Measurements from ENCODE around the gene GJB2.

The GJB2 gene

GRCh38 chr13:20191311-20192157, 1.2 kb downstream of the GJB2 start:
- DNase-seq, result no peak

- no peak for DNase-seq
Observed at GRCh38 chr13:20190481-20191310, 2.0 kb downstream of the GJB2 start.

DNA sequence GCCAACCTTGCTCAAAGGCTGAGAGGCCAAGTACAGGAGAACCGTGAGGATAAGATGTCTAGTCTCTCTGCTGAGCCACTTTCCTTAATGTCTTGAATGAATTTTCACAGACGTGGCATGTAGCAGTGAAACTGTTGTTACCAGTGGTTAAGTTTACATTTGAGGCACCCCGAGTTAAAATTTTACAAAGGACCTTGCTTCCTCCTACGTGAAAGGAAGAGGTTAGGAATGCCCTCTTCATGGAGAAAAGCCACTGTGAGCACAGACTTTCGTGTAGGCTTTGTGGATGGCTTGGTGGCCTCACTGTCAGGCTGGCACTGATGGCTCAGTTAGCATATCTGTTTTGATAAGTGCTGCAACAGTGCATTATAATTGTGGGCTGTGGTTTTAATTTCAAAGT, 2.7 kb downstream of the GJB2 start:
- no peak for DNase-seq

- DNase-seq, result no peak
Observed at GRCh38 chr13:20188667-20189553, 3.8 kb downstream of the GJB2 start.

- no peak for DNase-seq
Observed at GRCh38 chr13:20186771-20187170, 6.0 kb downstream of the GJB2 start.

GRCh38 chr13:20185366-20186056, 7.2 kb downstream of the GJB2 start:
- DNase-seq, result no peak

DNA sequence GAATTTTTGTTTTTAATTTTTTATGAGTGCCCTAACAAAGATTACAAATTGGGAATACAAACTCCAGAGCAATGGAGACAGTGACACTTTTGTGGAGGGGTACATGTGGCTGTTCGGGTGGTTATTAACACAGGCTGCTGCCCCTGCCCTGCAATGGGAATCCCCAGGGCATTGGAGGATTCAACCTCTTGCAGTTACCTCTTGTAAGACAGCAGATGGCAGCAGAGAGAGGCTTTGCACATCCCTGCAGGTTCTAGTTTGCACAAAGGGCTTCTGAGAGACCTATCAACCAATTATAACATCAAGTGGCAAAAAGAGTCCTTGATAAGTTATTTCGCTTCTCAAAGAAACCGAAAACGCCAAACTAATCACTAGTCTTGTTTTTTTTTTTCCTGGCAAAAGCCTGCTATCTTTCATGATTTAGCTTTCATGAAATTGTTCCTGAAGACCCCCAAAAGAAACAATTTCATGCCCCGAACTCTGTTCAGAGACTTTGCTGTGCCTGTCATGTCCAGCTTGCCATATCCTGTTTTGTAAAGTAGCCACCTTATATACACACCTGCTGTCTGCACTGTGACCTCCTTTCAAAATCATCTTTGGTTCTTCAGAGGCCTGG, 10.4 kb downstream of the GJB2 start:
- DNase-seq, result peak; percentile 62

- DNase-seq, result no peak
Observed at GRCh38 chr13:20181188-20181587, 11.6 kb downstream of the GJB2 start.

DNA sequence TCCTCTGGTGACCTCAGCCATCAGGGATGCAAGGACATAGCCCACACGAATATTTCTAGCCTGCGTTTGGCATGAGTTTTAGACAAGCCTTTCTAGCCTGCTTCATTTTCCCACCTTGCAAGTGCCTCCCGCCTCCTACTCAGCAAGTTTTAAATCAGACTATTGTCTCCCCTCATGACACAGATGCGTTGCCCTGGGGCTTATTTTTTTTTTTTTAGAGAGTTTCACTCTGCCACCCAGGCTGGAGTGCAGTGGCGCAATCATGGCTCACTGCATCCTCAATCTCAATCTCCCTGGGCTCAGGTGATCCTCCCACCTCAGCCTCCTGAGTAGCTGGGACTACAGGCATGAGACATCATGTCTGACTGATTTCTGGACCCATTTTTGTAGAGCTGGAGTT, 14.6 kb downstream of the GJB2 start:
- no peak for DNase-seq

DNA sequence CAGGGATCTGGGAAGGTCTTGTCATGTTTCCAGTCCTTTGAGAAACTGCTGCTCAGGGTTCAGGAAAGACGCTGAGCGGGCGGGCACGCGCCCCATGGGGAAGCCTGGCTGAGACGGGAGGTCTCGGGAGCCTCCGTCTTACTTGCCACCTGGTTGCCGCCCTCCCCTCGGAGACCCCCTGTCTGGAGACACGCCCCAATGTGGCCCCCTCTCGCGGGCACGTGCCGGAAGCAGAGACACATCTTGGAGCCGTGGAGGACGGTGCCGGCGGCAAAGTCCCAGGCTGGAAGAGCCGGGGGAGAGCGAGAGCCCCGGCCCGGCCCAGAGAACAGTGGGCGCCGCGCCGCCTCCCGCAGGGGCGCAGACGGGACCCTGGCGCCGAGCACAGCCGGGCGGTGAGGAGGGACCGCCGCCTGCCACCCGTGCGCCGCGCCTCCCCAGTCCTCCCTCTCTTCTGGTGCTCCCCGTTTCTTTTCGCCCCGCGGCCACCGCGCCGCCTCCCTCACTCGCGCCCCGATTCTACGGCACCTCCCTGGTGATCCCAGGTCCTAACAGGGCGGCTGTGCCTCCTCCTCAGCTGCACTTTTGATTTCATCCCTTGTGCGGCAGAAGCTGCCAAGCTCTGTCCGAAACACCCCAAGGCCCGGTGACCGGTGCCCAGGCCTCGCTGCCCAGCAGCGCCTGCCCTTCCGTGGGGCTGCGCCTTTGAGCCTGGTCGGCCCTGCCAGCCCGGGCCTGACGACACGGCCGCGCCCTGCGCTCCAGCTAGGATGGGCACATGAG, 15.5 kb downstream of the GJB2 start:
- no peak for DNase-seq

- DNase-seq, result no peak
Observed at GRCh38 chr13:20175907-20176652, 16.7 kb downstream of the GJB2 start.

DNA sequence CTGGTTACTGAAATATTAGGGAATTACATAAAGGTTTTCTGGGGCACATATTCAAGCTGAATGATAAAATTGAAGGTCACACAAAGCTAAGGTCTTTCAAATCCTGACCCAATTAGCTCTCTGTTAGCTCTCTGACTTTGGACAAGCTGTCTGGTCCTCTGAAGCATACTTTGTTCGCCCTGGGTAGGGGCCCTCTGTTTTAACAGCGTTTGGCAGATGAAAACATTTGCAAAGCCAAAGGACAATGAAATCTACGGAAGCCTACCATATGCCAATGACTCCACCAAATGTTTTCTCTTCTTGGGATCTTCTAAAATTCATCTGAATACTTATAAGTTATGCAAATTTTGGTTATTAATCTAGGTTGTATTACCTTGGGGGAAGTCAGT, 17.3 kb downstream of the GJB2 start:
- no peak for DNase-seq

DNA sequence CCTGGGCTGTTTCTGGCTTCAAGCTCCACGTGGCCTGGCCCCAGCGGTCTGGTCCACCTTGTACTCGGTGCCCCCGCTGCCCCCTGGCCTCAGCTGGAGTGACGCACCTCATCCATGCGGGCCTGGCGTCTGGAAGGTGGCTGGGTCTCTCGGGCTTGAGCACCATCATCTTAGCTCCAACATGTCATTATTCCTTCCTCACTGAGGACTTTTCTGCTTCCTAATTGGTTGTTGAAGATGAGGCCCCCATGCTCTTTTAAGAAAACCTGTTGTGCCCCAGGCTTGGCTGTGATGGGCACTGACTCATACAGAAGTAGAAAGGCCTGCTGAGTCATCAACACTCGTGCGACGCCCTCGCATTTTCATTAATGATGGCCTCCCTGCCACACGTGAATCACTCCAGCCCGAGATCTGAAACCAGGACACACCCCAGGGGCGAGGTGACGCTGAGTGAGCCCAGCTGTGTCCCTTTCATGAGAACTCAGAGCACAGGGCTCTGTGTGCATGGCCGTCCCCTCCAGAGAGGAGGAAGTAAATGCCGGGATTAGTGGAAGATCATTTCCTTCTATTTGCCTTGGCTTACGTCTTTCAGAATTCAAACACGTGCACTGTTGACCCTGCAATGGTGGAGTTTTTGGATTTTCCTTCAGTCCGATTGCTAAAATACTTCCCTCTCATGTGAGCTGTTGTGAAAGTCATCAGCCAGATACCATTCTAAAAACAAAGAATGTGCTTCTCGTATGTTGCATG, 17.9 kb downstream of the GJB2 start:
- peak; percentile 83 for DNase-seq

GRCh38 chr13:20173116-20173746, 19.5 kb downstream of the GJB2 start:
- no peak for DNase-seq

DNA sequence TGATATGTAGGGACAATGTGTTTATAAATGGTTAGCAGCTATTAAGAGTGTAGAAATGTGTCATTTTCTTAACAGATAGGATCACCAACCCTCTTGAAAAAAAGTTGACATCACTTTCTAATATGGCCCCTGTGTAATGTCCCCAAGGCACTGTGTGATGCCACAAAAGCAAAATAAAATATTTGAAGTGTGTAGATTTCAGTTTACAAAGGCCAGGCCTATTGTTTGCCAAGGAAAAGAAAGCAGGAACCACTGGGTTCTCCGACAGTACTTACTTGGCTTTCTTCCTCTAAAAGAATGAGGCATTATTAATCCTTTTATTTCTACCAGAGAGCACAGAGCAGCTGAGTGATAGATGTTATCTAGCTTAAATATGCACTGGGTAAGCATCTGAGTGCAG, 21.4 kb downstream of the GJB2 start:
- DNase-seq, result no peak

DNA sequence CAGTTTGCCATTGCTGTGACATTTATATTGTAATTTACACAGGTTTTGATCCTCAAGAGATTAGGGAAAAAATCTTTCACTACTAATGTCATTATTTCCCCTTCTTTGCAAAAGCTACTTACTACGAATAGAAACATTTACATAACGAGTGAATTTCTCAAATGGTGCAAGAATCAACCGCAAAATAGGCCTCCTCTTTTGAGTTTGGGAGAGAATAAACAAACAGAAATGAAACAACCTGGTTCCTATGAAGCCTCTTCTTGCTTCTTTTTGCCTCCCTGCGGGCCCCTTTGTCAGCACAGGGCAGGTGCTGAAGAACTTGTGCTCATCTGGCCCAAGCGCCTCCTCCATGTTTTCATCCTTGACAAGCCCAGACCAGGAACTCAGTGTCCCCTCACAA, 21.8 kb downstream of the GJB2 start:
- no peak for DNase-seq

DNA sequence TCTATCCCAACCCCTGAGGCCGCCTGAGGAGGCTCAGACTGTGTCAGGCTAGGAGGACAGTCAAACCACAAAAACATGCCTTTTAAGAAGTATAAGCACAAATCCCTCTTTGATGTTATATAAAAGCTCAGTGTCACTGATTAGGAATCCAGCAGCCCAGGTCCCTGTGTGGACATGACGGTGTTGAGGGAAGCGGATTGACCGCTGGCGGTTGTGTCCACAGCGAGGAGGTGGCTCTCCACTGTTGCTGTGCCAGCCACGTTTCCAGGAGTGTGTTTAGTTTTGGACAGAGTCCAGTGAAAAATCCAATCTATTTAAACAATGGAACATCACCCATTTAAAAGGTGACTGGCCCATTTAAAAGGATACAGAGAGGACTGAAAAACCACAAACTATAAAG, 24.3 kb downstream of the GJB2 start:
- no peak for DNase-seq

DNA sequence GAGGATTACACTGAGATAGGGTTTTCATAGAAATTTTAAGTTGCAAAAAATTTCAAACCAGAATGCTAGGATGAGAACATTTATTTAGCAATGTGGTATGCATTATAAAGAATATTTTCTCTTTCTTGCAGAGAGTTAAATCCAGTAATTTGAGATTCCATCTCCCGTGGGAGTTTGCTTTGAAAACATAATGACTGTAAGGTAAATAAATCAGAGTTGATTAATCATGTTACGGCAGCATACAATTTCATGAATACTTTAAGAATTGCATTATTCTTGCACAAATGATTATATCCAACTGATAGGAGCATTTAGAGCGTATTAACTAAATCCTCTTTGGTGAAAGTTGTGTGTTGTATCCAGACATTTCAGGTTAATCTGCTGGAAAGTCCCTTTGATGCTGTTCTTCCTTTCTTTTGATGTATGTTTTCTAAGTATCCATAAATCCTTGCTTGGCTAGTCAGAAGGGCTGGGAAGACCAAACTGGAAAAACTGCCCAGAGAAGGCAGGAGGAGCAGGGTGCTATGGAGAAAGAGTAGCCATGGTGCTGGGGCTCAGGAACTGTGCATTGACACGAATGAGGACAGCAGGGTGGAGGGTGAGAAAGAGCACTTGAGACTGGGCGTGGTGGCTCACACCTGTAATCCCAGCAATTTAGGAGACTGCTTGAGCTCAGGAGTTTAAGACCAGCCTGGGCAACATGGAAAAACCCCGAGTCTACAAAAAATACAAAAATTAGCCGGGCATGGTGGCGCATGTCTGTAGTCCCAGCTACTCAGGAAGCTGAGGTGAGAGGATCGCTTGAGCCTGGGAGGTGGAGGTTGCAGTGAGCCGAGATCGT, 27.1 kb downstream of the GJB2 start:
- no peak for DNase-seq

Measured in stimulated activated CD4-positive, alpha-beta T cell treated with anti-CD3 and anti-CD28 coated beads, Interleukin-4, amount 100 ng/mL, for 24 hours (primary cell).